OCI-LY7 (cell line): ENCODE results near the gene SLC2A2. TPM values are rescaled to one million over a fixed set of nuclear protein-coding genes. Genes with fewer than 3 reads are reported as not detected.

Experiments
- BruUV-seq: library from RNA; stranded (reverse); fragments of 400-500 nt; replicated peaks from 2 replicates; lab custom pipeline; 2021; lab: Mats Ljungman, UMichigan
- CTCF ChIA-PET: fragments of 300-600 bp; sonication (Branson Sonifier 250); formaldehyde crosslinking; loops from one replicate; lab custom pipeline; 2022; ENCODE audit warnings: antibody characterized with exemption; ENCODE audit not compliant: unreplicated experiment; lab: Charles Lee
- POLR2A ChIA-PET: fragments of 300-600 bp; sonication (Branson Sonifier 250); formaldehyde crosslinking; loops from one replicate; lab custom pipeline; 2022; ENCODE audit warnings: antibody characterized with exemption; lab: Charles Lee
- DNase-seq: peaks from one replicate; pipeline ENCODE4 v3.0.0-alpha.2; 2015; ENCODE audit warnings: low spot score
- H2AFZ ChIP-seq: fragments of 200-600 bp; sonication (generic), shearing (Covaris generic); 2 replicates; pipeline ENCODE4 v1.6.1; 2014; ENCODE audit warnings: mild to moderate bottlenecking, antibody characterized with exemption, low read length, moderate library complexity
- H3K27ac ChIP-seq: fragments of 200-600 bp; sonication (generic); 2 replicates; pipeline ENCODE4 v1.5.1; 2014; ENCODE audit warnings: mixed run types, low read depth, mild to moderate bottlenecking, moderate library complexity, low read length, inconsistent platforms; ENCODE audit not compliant: poor library complexity, severe bottlenecking
- H3K36me3 ChIP-seq: fragments of 200-600 bp; sonication (generic); 2 replicates; pipeline ENCODE4 v1.6.1; 2014; ENCODE audit warnings: mild to moderate bottlenecking, antibody characterized with exemption, low read length, moderate library complexity, mixed read lengths; ENCODE audit not compliant: insufficient read depth
- H3K4me1 ChIP-seq: fragments of 200-600 bp; sonication (generic); 2 replicates; pipeline ENCODE4 v1.5.1; 2014; ENCODE audit warnings: mild to moderate bottlenecking, low read length; ENCODE audit not compliant: insufficient read depth, poor library complexity, severe bottlenecking
- H3K4me2 ChIP-seq: fragments of 200-600 bp; sonication (generic); 2 replicates; pipeline ENCODE4 v1.6.1; 2014; ENCODE audit warnings: mild to moderate bottlenecking, low read length
- H3K4me3 ChIP-seq: fragments of 200-600 bp; sonication (generic); 2 replicates; pipeline ENCODE4 v1.5.1; 2014; ENCODE audit warnings: mild to moderate bottlenecking, low read depth, low read length; ENCODE audit not compliant: poor library complexity, severe bottlenecking
- H3K79me2 ChIP-seq: fragments of 200-600 bp; sonication (generic); 2 replicates; pipeline ENCODE4 v1.6.1; 2016; ENCODE audit warnings: low read depth, mild to moderate bottlenecking, low read length, moderate library complexity, mixed read lengths; ENCODE audit not compliant: insufficient read depth
- H3K9me2 ChIP-seq: fragments of 200-600 bp; sonication (generic); 2 replicates; pipeline ENCODE4 v1.6.1; 2016; ENCODE audit warnings: mild to moderate bottlenecking, low read length, mixed read lengths; ENCODE audit not compliant: insufficient read depth
- H3K9me3 ChIP-seq: fragments of 200-600 bp; sonication (generic); 2 replicates; pipeline ENCODE4 v1.6.1; 2014; ENCODE audit warnings: mild to moderate bottlenecking, mixed run types, low read length, mixed read lengths
- H4K20me1 ChIP-seq: fragments of 200-600 bp; sonication (generic); 2 replicates; pipeline ENCODE4 v1.6.1; 2014; ENCODE audit warnings: mild to moderate bottlenecking, antibody characterized with exemption, low read length, moderate library complexity, mixed read lengths; ENCODE audit not compliant: insufficient read depth
- CTCF ChIP-seq: fragments of 200-600 bp; sonication (generic); conservative IDR thresholded peaks from 2 replicates; pipeline ENCODE4 v1.5.1; 2014; ENCODE audit warnings: mild to moderate bottlenecking, antibody characterized with exemption, low read length, moderate library complexity, mixed read lengths
- EZH2phosphoT487 ChIP-seq: fragments of 200-600 bp; sonication (generic); IDR thresholded peaks from 2 replicates; pipeline ENCODE4 v1.6.1; 2018; ENCODE audit warnings: low read depth, borderline replicate concordance, mild to moderate bottlenecking, mixed run types, antibody characterized with exemption, low read length, moderate library complexity, mixed read lengths
- intact Hi-C: fragments of 100-400 bp; cut with micrococcal nuclease; formaldehyde crosslinking; loops from one replicate; pipeline ENCODE4 v1.10.0; 2022; ENCODE audit not compliant: unreplicated experiment
- total RNA-seq, 2 experiments: library from RNA; depleted of rRNA in 1 of 2; stranded (reverse); fragments of >200 nt in 1 of 2; shearing (Covaris generic) in 1 of 2; gene quantifications; 2 replicates each; pipeline ENCODE4 v1.2.3, GENCODE V29; 2014 to 2022

Gene SLC2A2
- total RNA-seq, 2 experiments from 2014 or later: not detected

- TF ChIP-seq CTCF (no peak), EZH2phosphoT487 (no peak)
- BruUV-seq: no TSS peak
- DNase-seq: no peak
- POLR2A ChIA-PET: interaction anchor here (0.5 to 1.2 kb wide), 2 partner anchors 15 to 156 kb away, joined by 3 to 4 read pairs; no protein-coding TSS in a partner anchor
- Histone ChIP-seq H2AFZ (no peak overlapping the region), H3K4me3 (no peak overlapping the region), H3K79me2 (no peaks in the 10 kb centered on the region), H4K20me1 (no peaks in the 10 kb centered on the region), H3K9me3 (no peaks in the 10 kb centered on the region), H3K4me1 (no peaks in the 10 kb centered on the region), H3K36me3 (no peaks in the 10 kb centered on the region), H3K27ac (no peak overlapping the region), H3K4me2 (no peak overlapping the region), H3K9me2 (no peaks in the 10 kb centered on the region)
- intact Hi-C loops: no loop called here
- CTCF ChIA-PET: no interaction called here
These were observed 15.2 kb downstream of the SLC2A2 start for GRCh38 chr3:171011109-171011872.

- no peak overlapping the region for H3K4me3 ChIP-seq
- no peaks in the 10 kb centered on the region for H4K20me1 ChIP-seq
- no peaks in the 10 kb centered on the region for H3K9me2 ChIP-seq
- intact Hi-C loops: no loop called here
- no TSS peak for BruUV-seq
- no peaks in the 10 kb centered on the region for H3K79me2 ChIP-seq
- H3K4me1 ChIP-seq: no peaks in the 10 kb centered on the region
- no peak overlapping the region for H3K27ac ChIP-seq
- H3K4me2 ChIP-seq: no peak overlapping the region
- CTCF ChIA-PET: no interaction called here
- POLR2A ChIA-PET: interaction anchor here (1.0 kb wide), 1 partner anchor 97 kb away, joined by 5 read pairs; no protein-coding TSS in a partner anchor
- no peak for DNase-seq
- no peaks in the 10 kb centered on the region for H3K36me3 ChIP-seq
- H3K9me3 ChIP-seq: no peaks in the 10 kb centered on the region
- TF ChIP-seq EZH2phosphoT487: no peak
- no peak for TF ChIP-seq CTCF
- no peak overlapping the region for H2AFZ ChIP-seq
These were observed 19.2 kb downstream of the SLC2A2 start for GRCh38 chr3:171007316-171007715.

- intact Hi-C loops: no loop called here
- Histone ChIP-seq H3K79me2 (no peaks in the 10 kb centered on the region), H3K9me3 (no peaks in the 10 kb centered on the region), H3K9me2 (no peaks in the 10 kb centered on the region), H4K20me1 (no peaks in the 10 kb centered on the region), H3K4me3 (no peak overlapping the region), H3K4me2 (no peak overlapping the region), H3K36me3 (no peaks in the 10 kb centered on the region), H2AFZ (no peak overlapping the region), H3K4me1 (no peaks in the 10 kb centered on the region), H3K27ac (no peak overlapping the region)
- ChIA-PET POLR2A (interaction anchor here (1.0 to 1.1 kb wide), 2 partner anchors 16 to 1263 kb away, joined by 3 read pairs; no protein-coding TSS in a partner anchor), CTCF (no interaction called here)
- no peak for DNase-seq
- BruUV-seq: no TSS peak
- no peak for TF ChIP-seq CTCF
- TF ChIP-seq EZH2phosphoT487: no peak
These were observed 20.9 kb downstream of the SLC2A2 start for GRCh38 chr3:171005648-171006047.
